Right lobe of liver (tissue), 6 donors: Measurements from ENCODE around the gene ERICH6. TPM values are rescaled to one million over a fixed set of nuclear protein-coding genes. Genes with fewer than 3 reads are reported as not detected.

ENCODE experiments used
- ATAC-seq, 4 donors: fragments of 200-7000 bp; cut with Tn5 transposase; one replicate each; pipeline ENCODE4 v1.9.1; 2020; ENCODE audit warnings: mild to moderate bottlenecking in 4 of 4, moderate library complexity in 4 of 4
- DNase-seq, 3 donors: peaks; one replicate each; pipeline ENCODE4 v3.0.0-alpha.2; 2020
- H3K27ac ChIP-seq, 3 donors: fragments of 200-600 bp; one replicate each; pipeline ENCODE4 v1.8.0; 2022
- H3K27me3 ChIP-seq, 2 donors: fragments of 200-600 bp; one replicate each; pipeline ENCODE4 v1.8.0; 2022
- H3K36me3 ChIP-seq, 4 donors: fragments of 200-600 bp; sonication (generic) in 1 of 4; one replicate each; pipeline versions ENCODE4 v1.5.1 to v1.8.0; 2017 to 2022; ENCODE audit warnings: control low read depth in 1 of 4
- H3K4me1 ChIP-seq, 4 donors: fragments of 200-600 bp; sonication (generic) in 1 of 4; one replicate each; pipeline versions ENCODE4 v1.5.1 to v1.8.0; 2017 to 2022; ENCODE audit warnings: control low read depth in 1 of 4
- H3K4me3 ChIP-seq, 3 donors: fragments of 200-600 bp; one replicate each; pipeline ENCODE4 v1.8.0; 2022
- H3K9me3 ChIP-seq, 4 donors: fragments of 200-600 bp; sonication (generic) in 1 of 4; one replicate each; pipeline versions ENCODE4 v1.5.1 to v1.8.0; 2017 to 2022; ENCODE audit warnings: control low read depth in 1 of 4
- POLR2A ChIP-seq: fragments of 450-650 bp; IDR thresholded peaks from one replicate; pipeline ENCODE4 v1.6.1; 2017; ENCODE audit warnings: antibody characterized with exemption, mild to moderate bottlenecking
- WGBS: methylation state at CpG from one replicate; pipeline ENCODE4 v1.1.6; 2018; ENCODE audit warnings: low coverage, low lambda C conversion rate; ENCODE audit not compliant: insufficient coverage; ENCODE audit errors: missing lambda C conversion rate; 5-methylcytosine and 5-hydroxymethylcytosine counted together
- intact Hi-C, 2 donors: fragments of 100-400 bp; cut with DNase I; formaldehyde crosslinking; loops; one replicate each; pipeline versions ENCODE4 v1.11.2 to v1.14.1; 2022
- total RNA-seq, 6 experiments: library from RNA; depleted of rRNA in 2 of 6; stranded (reverse); fragments of >200 nt in 2 of 6; fragmentation: NEBNext Ultra II Directional in 3 of 6; extraction: Animal tissue kit (Norgen Biotek cat#: 25700) in 3 of 6; gene quantifications; one replicate each; pipeline versions ENCODE4 v1.1.0 to v1.2.4, GENCODE V29; 2016 to 2023
- TF ChIP-seq, protein P1 (sequence below), 4 donors: fragments of 200-600 bp in 3 of 4; fragments of 450-650 bp in 1 of 4; IDR thresholded peaks; one replicate each; pipeline versions ENCODE4 v1.5.1 to v1.8.0; 2016 to 2022; ENCODE audit warnings: antibody characterized with exemption in 4 of 4, mild to moderate bottlenecking in 2 of 4
- donor health status: DM: no; HTN: yes; CAD: no.
- donor health status: DM: no; HTN: no; CAD: no.
- donor health status: DM: no; HTN: no; CAD: no.
- donor health status: DM: no; HTN: yes; CAD: no.
- donor health status: DM: no; HTN: yes; CAD: no.

Gene ERICH6
- total RNA-seq, 6 experiments from 2014 or later, result 0.49 TPM; not detected in 5

DNA sequence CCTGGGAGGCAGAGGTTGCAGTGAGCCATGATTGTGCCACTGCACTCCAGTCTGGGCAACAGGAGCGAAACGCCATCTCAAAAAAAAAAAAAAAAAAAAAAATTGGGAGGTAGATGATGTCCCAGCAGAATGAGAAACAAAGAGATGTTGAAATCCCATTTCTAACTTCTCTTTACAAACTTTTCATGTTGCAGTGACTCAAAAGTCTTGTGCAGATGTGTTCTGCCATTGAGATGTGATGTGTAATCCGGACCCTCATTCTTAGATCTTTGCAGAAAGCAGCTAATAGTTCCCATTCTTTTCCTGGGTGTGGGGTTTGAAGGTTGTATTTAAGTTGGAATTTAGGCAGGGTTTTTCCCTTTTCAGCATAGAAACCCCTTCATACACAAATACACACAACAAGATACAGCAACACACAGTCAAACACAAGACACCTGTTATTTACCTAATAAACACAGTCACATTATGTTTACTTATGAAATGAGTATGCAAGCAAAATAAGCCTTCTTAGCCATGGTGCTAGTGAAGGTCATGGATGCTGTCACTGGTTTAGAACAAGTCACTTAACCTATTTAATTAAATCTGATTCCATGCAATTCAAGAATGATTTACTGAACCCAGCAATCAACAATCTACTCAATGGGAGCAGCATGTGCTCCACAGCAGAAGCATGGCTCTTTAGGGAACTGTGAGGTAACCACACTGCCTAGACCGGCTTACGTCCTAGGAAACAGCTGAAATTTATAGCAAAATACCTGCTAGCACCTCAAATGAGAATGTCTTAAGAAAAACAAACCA is 44.4 kb upstream of the ERICH6 start:
- Histone ChIP-seq H3K4me1 (peaks cover 0 to 97% (median 49%) of the 10 kb centered on the region in 4 donors), H3K9me3 (no peaks in the 10 kb centered on the region), H3K27ac (peak overlapping the region; percentile 5 to 94 (median 74)), H3K27me3 (no peaks in the 10 kb centered on the region), H3K4me3 (no peak overlapping the region), H3K36me3 (no peaks in the 10 kb centered on the region)
- 46% methylated on average over 5 of the region's 5 CpGs for WGBS
- TF ChIP-seq, protein P1, sequence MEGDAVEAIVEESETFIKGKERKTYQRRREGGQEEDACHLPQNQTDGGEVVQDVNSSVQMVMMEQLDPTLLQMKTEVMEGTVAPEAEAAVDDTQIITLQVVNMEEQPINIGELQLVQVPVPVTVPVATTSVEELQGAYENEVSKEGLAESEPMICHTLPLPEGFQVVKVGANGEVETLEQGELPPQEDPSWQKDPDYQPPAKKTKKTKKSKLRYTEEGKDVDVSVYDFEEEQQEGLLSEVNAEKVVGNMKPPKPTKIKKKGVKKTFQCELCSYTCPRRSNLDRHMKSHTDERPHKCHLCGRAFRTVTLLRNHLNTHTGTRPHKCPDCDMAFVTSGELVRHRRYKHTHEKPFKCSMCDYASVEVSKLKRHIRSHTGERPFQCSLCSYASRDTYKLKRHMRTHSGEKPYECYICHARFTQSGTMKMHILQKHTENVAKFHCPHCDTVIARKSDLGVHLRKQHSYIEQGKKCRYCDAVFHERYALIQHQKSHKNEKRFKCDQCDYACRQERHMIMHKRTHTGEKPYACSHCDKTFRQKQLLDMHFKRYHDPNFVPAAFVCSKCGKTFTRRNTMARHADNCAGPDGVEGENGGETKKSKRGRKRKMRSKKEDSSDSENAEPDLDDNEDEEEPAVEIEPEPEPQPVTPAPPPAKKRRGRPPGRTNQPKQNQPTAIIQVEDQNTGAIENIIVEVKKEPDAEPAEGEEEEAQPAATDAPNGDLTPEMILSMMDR (IDR thresholded peaks at IDR 0.05), result no peak
- intact Hi-C loops, result no loop called here
- ATAC-seq, result no peak
- no peak for DNase-seq

DNA sequence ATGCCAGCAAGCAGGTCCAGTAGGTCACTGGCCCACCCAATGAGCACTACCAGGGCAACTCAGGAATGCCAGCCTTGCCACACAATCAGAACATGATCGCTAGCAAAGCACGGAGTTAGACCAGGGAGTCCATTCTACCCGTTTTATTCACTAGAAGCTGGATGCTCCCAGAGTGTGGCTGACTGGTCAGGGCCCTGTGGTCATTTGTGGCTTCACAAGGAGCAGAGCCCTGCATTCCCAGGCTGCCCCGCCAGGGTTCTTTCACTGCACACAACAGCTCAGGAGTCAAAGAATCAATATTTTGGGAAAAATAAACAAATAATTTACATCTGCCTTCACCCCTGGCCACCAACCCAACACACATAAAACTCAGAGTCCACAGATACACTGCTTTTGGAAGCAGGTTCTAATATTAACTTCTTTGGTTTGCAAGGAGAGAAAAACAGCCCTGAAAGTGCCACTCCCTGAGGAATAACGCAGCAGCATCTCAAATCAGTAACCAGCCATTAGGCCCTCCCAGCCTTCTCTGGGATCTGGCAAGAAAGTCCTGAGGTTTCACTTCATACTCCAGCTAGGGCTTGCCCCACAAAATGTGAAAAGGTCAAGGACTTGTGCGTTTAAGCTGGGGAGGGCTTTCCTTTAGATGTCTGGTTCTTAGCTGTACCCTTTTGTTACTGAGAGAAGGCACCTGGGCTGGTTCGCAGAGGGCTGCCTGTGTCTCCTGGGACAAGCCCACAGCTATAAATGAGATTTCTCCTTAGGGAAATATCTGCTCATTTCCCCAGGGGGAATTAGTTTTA is 43.3 kb upstream of the ERICH6 start:
- Histone ChIP-seq H3K36me3 (peaks cover 0 to 4% (median 0%) of the 10 kb centered on the region in 4 donors), H3K4me1 (peaks cover 0 to 97% (median 49%) of the 10 kb centered on the region in 4 donors), H3K9me3 (no peaks in the 10 kb centered on the region), H3K27ac (peak overlapping the region in 2 of 3 donors; percentile 74 to 94), H3K4me3 (no peak overlapping the region), H3K27me3 (no peaks in the 10 kb centered on the region)
- DNase-seq (peak in 2 of 3 donors; percentile 55 to 66), ATAC-seq (peak in 3 of 4 donors; percentile 8 to 50 (median 19))
- WGBS, result 36% methylated on average over 7 of the region's 7 CpGs
- TF ChIP-seq POLR2A, result no peak
- TF ChIP-seq, protein P1 (IDR thresholded peaks at IDR 0.05), result peak in 3 of 4 donors; percentile 9 to 28 (median 9)
- intact Hi-C loops, result no loop called here

DNA sequence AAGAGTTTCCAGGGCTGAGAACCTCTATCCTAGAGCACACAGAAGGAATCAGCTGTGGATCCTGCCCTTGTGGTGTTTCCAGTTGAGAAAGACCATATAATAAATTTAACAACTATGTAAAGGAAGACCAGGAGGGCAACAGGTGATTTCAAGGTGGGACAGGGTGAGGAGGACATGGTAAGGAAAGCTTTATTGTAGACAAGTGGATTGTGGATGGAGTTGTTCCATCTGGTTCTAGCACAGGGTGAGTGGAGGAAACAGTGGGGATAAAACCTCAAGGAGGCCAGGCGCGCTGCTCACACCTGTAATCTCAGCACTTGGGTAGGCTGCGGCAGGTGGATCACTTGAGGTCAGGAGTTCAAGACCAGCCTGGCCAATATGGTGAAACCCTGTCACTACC is 42.1 kb upstream of the ERICH6 start:
- ATAC-seq (no peak), DNase-seq (peak in 1 of 3 donors; percentile 31)
- no peaks in the 10 kb centered on the region for H3K27me3 ChIP-seq
- H3K9me3 ChIP-seq, result no peaks in the 10 kb centered on the region
- peaks cover 0 to 12% (median 0%) of the 10 kb centered on the region in 4 donors for H3K36me3 ChIP-seq
- intact Hi-C loops, result no loop called here
- H3K27ac ChIP-seq, result peak overlapping the region in 2 of 3 donors; percentile 74 to 94
- no peak overlapping the region for H3K4me3 ChIP-seq
- WGBS, result 86% methylated on average over 3 of the region's 3 CpGs
- TF ChIP-seq POLR2A, result no peak
- TF ChIP-seq, protein P1 (IDR thresholded peaks at IDR 0.05), result no peak
- peaks cover 0 to 97% (median 49%) of the 10 kb centered on the region in 4 donors for H3K4me1 ChIP-seq

DNA sequence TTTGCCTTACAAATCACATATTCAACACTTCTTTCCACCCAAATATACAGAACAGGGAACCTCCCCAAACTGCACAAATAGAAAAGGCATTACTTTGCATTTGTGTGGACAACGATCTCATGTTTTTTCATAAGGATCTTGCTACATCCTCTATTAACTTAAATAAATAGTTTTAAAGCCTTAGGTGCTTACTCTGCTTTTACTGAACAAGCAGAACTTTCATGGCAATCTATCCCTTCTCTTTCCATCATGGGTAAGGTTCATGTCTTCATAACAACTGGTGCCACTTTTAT is 41.1 kb upstream of the ERICH6 start:
- WGBS, result 0% methylated on average over 1 of the region's 1 CpG
- ATAC-seq, result no peak
- H3K4me1 ChIP-seq, result peaks cover 0 to 97% (median 50%) of the 10 kb centered on the region in 4 donors
- H3K27ac ChIP-seq, result peak overlapping the region in 2 of 3 donors; percentile 69 to 94
- no peak for TF ChIP-seq POLR2A
- TF ChIP-seq, protein P1 (IDR thresholded peaks at IDR 0.05), result no peak
- H3K27me3 ChIP-seq, result no peaks in the 10 kb centered on the region
- DNase-seq, result no peak
- H3K9me3 ChIP-seq, result no peaks in the 10 kb centered on the region
- no peak overlapping the region for H3K4me3 ChIP-seq
- peaks cover 0 to 12% (median 0%) of the 10 kb centered on the region in 4 donors for H3K36me3 ChIP-seq
- intact Hi-C loops, result no loop called here
